Stomach (tissue), 4 donors: ENCODE measurements around the gene KDM8.

Source experiments
- CTCF ChIP-seq, 7 experiments: fragments of 450-650 bp in 4 of 7; fragments of 200-600 bp in 3 of 7; sonication (generic) in 3 of 7; IDR thresholded peaks; one replicate each; pipeline ENCODE4 v1.5.1; 2016 to 2019; ENCODE audit warnings: antibody characterized with exemption in 7 of 7, control low read depth in 2 of 7, mild to moderate bottlenecking in 1 of 7
- POLR2A ChIP-seq, 4 donors: fragments of 450-650 bp; IDR thresholded peaks; one replicate each; pipeline ENCODE4 v1.6.1; 2016; ENCODE audit warnings: antibody characterized with exemption in 4 of 4, control low read depth in 2 of 4, mild to moderate bottlenecking in 1 of 4, moderate library complexity in 1 of 4

GRCh38 chr16:27220120-27220519 lies 16.8 kb downstream of the KDM8 start:
- TF ChIP-seq CTCF (IDR thresholded peaks at IDR 0.05) = no peak
- no peak for TF ChIP-seq POLR2A (IDR thresholded peaks at IDR 0.05)
